K562 (cell line): Measurements from ENCODE around the gene IFT122.

Source experiments
- C11orf30 ChIP-seq: fragments of 450-650 bp; IDR thresholded peaks from 2 replicates; pipeline ENCODE4 v1.6.1; 2016; ENCODE audit warnings: low read depth, mild to moderate bottlenecking
- CTCF ChIP-seq, 3 experiments: IDR thresholded peaks in 2 of 3; conservative IDR thresholded peaks in 1 of 3; 2 replicates each; pipeline ENCODE4 v1.5.1; 2011 to 2012; ENCODE audit warnings: low read length in 3 of 3, mild to moderate bottlenecking in 3 of 3, control low read depth in 2 of 3, improper control_type of control experiment in 1 of 3, inconsistent platforms in 1 of 3, low read depth in 1 of 3, mixed read lengths in 1 of 3, moderate library complexity in 1 of 3; ENCODE audit not compliant: insufficient read depth in 2 of 3
- DMBX1 ChIP-seq: fragments of 250-450 bp; sonication (Bioruptor Pico); IDR thresholded peaks from 2 replicates; pipeline ENCODE4 v1.8.0; 2022; ENCODE audit warnings: inconsistent platforms, mild to moderate bottlenecking, moderate library complexity, borderline replicate concordance
- GABPB1 ChIP-seq: sonication (generic); formaldehyde crosslinking; IDR thresholded peaks from 2 replicates; pipeline ENCODE4 v1.8.0; 2022; ENCODE audit warnings: mild to moderate bottlenecking, missing genetic modification reagents
- JUND ChIP-seq, 2 experiments: IDR thresholded peaks; 2 replicates in 1 of 2; 3 replicates in 1 of 2; pipeline ENCODE4 v1.6.1; 2011; ENCODE audit warnings: borderline replicate concordance in 2 of 2, low read depth in 2 of 2, low read length in 2 of 2, improper control_type of control experiment in 1 of 2, missing biosample characterization in 1 of 2, missing genetic modification characterization in 1 of 2, missing genetic modification reagents in 1 of 2
- PATZ1 ChIP-seq: fragments of 250-450 bp; sonication (Bioruptor Pico); IDR thresholded peaks from 2 replicates; pipeline ENCODE4 v1.5.0; 2020; ENCODE audit warnings: mild to moderate bottlenecking, borderline replicate concordance
- POLR2A ChIP-seq: fragments of 450-650 bp; conservative IDR thresholded peaks from 2 replicates; pipeline ENCODE4 v1.6.1; 2016
- PREB ChIP-seq: sonication (generic); formaldehyde crosslinking; IDR thresholded peaks from 2 replicates; pipeline ENCODE4 v1.8.1; 2023; ENCODE audit warnings: mild to moderate bottlenecking, missing genetic modification reagents
- RFX1 ChIP-seq: fragments of 450-650 bp; IDR thresholded peaks from 2 replicates; pipeline ENCODE4 v1.6.1; 2016; ENCODE audit warnings: mild to moderate bottlenecking, moderate library complexity
- STAG1 ChIP-seq: sonication (generic); formaldehyde crosslinking; IDR thresholded peaks from 2 replicates; pipeline ENCODE4 v1.5.0; 2020; ENCODE audit warnings: missing genetic modification reagents, borderline replicate concordance
- UBTF ChIP-seq, 2 experiments: IDR thresholded peaks; 2 replicates each; pipeline ENCODE4 v1.6.1; 2012; ENCODE audit warnings: improper control_type of control experiment in 2 of 2, low read depth in 2 of 2, low read length in 2 of 2, borderline replicate concordance in 1 of 2
- TF ChIP-seq, protein P1 (sequence below): sonication (generic); formaldehyde crosslinking; IDR thresholded peaks from 2 replicates; pipeline ENCODE4 v1.8.0; 2022; ENCODE audit warnings: missing genetic modification reagents, mild to moderate bottlenecking, borderline replicate concordance
- TF ChIP-seq, protein P2 (sequence below): sonication (generic); formaldehyde crosslinking; IDR thresholded peaks from 2 replicates; pipeline ENCODE4 v1.9.0; 2022; ENCODE audit warnings: mild to moderate bottlenecking, missing genetic modification reagents

DNA sequence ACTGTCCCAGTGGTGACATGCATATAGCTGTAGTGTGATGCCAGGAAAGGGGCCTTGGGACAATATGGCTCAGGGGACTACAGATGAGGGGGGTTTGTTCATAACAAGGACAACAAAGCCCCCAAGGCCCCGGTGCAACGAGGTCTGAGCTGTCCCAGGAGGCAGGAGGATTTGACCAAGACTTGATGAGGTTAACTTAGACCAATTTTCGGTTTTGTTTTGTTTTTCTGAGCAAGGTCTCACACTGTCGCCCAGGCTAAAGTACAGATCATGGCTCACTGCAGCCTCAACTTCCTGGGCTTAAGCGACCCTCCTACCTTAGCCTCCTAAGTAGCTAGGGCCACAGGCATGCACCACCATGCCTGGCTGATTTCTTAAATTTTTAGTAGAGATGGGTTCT lies 35.4 kb upstream of the IFT122 start:
- TF ChIP-seq, protein P1, sequence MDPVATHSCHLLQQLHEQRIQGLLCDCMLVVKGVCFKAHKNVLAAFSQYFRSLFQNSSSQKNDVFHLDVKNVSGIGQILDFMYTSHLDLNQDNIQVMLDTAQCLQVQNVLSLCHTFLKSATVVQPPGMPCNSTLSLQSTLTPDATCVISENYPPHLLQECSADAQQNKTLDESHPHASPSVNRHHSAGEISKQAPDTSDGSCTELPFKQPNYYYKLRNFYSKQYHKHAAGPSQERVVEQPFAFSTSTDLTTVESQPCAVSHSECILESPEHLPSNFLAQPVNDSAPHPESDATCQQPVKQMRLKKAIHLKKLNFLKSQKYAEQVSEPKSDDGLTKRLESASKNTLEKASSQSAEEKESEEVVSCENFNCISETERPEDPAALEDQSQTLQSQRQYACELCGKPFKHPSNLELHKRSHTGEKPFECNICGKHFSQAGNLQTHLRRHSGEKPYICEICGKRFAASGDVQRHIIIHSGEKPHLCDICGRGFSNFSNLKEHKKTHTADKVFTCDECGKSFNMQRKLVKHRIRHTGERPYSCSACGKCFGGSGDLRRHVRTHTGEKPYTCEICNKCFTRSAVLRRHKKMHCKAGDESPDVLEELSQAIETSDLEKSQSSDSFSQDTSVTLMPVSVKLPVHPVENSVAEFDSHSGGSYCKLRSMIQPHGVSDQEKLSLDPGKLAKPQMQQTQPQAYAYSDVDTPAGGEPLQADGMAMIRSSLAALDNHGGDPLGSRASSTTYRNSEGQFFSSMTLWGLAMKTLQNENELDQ = no peak
- TF ChIP-seq GABPB1 (CRISPR knock-in tag) (no peak), PATZ1 (CRISPR knock-in tag) (no peak), UBTF (IDR thresholded peaks at IDR 0.05; ENCODE audit: borderline replicate concordance in 1 of 2, low read depth in 2 of 2, low read length in 2 of 2) (no peak), CTCF (IDR thresholded peaks at IDR 0.05 in 2 of 3, conservative IDR thresholded peaks at IDR 0.05 in 1 of 3; ENCODE audit: insufficient read depth in 2 of 3, low read depth in 1 of 3, low read length in 3 of 3) (no peak), JUND (IDR thresholded peaks at IDR 0.05; ENCODE audit: borderline replicate concordance, low read depth, low read length) (no peak), JUND (tag; IDR thresholded peaks at IDR 0.05; ENCODE audit: borderline replicate concordance, low read depth, low read length) (no peak), PREB (no peak), C11orf30 (no peak), POLR2A (no peak), STAG1 (no peak), RFX1 (no peak), DMBX1 (CRISPR knock-in tag) (no peak)
- TF ChIP-seq, protein P2, sequence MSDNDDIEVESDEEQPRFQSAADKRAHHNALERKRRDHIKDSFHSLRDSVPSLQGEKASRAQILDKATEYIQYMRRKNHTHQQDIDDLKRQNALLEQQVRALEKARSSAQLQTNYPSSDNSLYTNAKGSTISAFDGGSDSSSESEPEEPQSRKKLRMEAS (CRISPR knock-in tag) = no peak
